ENCODE data around the gene HAAO. TPM values are rescaled to one million over a fixed set of nuclear protein-coding genes. Genes with fewer than 3 reads are reported as not detected.

HAAO gene
- total RNA-seq, 4 donors from 2014 or later = 3.9 to 6.6 (median 4.3) TPM

DNA sequence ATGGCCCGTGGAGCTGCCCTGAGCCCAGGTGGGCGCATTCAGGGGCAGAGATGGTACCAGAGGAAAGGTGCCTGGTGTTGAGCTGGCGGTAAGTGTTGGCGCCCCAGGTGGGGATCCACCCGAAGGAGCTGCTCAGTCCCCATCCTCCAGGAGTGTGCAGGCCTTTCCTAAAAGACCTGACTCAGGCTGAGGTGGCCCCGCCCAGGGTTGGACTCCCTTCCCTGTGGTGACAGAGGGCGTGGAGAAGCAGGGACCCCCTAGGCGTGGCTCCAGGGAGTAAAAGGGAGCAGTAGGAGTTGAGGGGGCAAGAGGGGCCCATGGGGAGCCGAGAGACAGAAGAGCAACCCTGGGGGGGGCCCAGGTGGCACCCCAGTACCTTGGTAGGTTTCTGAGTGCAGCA is 30.8 kb downstream of the HAAO start:
- no peaks in the 10 kb centered on the region for H3K27me3 ChIP-seq
- H3K27ac ChIP-seq = no peak overlapping the region
- H3K36me3 ChIP-seq = peaks cover 2% of the 10 kb centered on the region
- H3K4me3 ChIP-seq = no peak overlapping the region
- no peak for DNase-seq (ENCODE audit: low spot score in 2 of 2)
- H3K9me3 ChIP-seq = no peaks in the 10 kb centered on the region
- TF ChIP-seq EP300 (IDR thresholded peaks at IDR 0.05) (no peak), POLR2AphosphoS5 (IDR thresholded peaks at IDR 0.05) (no peak), POLR2A (IDR thresholded peaks at IDR 0.05) (no peak)
- TF ChIP-seq, protein P1, sequence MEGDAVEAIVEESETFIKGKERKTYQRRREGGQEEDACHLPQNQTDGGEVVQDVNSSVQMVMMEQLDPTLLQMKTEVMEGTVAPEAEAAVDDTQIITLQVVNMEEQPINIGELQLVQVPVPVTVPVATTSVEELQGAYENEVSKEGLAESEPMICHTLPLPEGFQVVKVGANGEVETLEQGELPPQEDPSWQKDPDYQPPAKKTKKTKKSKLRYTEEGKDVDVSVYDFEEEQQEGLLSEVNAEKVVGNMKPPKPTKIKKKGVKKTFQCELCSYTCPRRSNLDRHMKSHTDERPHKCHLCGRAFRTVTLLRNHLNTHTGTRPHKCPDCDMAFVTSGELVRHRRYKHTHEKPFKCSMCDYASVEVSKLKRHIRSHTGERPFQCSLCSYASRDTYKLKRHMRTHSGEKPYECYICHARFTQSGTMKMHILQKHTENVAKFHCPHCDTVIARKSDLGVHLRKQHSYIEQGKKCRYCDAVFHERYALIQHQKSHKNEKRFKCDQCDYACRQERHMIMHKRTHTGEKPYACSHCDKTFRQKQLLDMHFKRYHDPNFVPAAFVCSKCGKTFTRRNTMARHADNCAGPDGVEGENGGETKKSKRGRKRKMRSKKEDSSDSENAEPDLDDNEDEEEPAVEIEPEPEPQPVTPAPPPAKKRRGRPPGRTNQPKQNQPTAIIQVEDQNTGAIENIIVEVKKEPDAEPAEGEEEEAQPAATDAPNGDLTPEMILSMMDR (IDR thresholded peaks at IDR 0.05) = no peak
- no peaks in the 10 kb centered on the region for H3K4me1 ChIP-seq
- 91% methylated on average over 9 of the region's 9 CpGs for WGBS

DNA sequence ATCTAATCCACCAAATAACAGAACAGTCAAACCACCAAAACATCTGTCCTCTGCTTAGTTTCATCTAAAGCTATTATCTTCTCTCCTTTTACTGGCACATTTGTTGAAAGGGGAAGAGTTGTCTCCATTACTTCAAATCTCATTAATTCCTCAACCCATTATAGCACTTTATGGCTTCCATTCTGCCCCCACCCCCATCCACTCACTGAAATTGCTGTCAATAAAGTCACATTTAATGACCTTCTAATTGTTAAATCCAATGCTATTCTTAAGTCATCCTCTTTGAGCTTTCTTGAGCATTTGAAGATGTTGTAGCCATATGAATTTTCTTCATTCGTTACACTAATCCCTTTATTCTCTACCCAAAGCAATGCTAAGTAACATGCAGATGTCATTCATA is 33.6 kb downstream of the HAAO start:
- H3K9me3 ChIP-seq = no peaks in the 10 kb centered on the region
- no peak overlapping the region for H3K27ac ChIP-seq
- 94% methylated on average over 1 of the region's 1 CpG for WGBS
- DNase-seq (ENCODE audit: low spot score in 2 of 2) = no peak
- H3K4me3 ChIP-seq = no peak overlapping the region
- H3K36me3 ChIP-seq = peaks cover 2% of the 10 kb centered on the region
- TF ChIP-seq EP300 (IDR thresholded peaks at IDR 0.05) (no peak), POLR2AphosphoS5 (IDR thresholded peaks at IDR 0.05) (no peak), POLR2A (IDR thresholded peaks at IDR 0.05) (no peak)
- TF ChIP-seq, protein P1 (IDR thresholded peaks at IDR 0.05) = no peak
- peaks cover 22% of the 10 kb centered on the region for H3K4me1 ChIP-seq
- H3K27me3 ChIP-seq = no peaks in the 10 kb centered on the region

GRCh38 chr2:42757981-42758740 is 34.2 kb downstream of the HAAO start:
- H3K27me3 ChIP-seq = no peaks in the 10 kb centered on the region
- DNase-seq (ENCODE audit: low spot score in 2 of 2) = no peak
- H3K4me1 ChIP-seq = peaks cover 27% of the 10 kb centered on the region
- H3K9me3 ChIP-seq = no peaks in the 10 kb centered on the region
- WGBS = 91% methylated on average over 4 of the region's 4 CpGs
- H3K36me3 ChIP-seq = peaks cover under 1% of the 10 kb centered on the region
- TF ChIP-seq POLR2A (IDR thresholded peaks at IDR 0.05) = no peak
- no peak for TF ChIP-seq EP300 (IDR thresholded peaks at IDR 0.05)
- no peak for TF ChIP-seq POLR2AphosphoS5 (IDR thresholded peaks at IDR 0.05)
- TF ChIP-seq, protein P1 (IDR thresholded peaks at IDR 0.05) = no peak
- no peak overlapping the region for H3K4me3 ChIP-seq
- H3K27ac ChIP-seq = no peak overlapping the region

GRCh38 chr2:42756966-42757513 is 35.3 kb downstream of the HAAO start:
- DNase-seq (ENCODE audit: low spot score in 2 of 2) = no peak
- Histone ChIP-seq H3K27ac (no peak overlapping the region), H3K4me3 (no peak overlapping the region), H3K36me3 (no peaks in the 10 kb centered on the region), H3K9me3 (no peaks in the 10 kb centered on the region), H3K27me3 (no peaks in the 10 kb centered on the region), H3K4me1 (peaks cover 34% of the 10 kb centered on the region)
- TF ChIP-seq EP300 (IDR thresholded peaks at IDR 0.05) (no peak), POLR2A (IDR thresholded peaks at IDR 0.05) (no peak), POLR2AphosphoS5 (IDR thresholded peaks at IDR 0.05) (no peak)
- TF ChIP-seq, protein P1 (IDR thresholded peaks at IDR 0.05) = no peak
- 90% methylated on average over 6 of the region's 6 CpGs for WGBS

DNA sequence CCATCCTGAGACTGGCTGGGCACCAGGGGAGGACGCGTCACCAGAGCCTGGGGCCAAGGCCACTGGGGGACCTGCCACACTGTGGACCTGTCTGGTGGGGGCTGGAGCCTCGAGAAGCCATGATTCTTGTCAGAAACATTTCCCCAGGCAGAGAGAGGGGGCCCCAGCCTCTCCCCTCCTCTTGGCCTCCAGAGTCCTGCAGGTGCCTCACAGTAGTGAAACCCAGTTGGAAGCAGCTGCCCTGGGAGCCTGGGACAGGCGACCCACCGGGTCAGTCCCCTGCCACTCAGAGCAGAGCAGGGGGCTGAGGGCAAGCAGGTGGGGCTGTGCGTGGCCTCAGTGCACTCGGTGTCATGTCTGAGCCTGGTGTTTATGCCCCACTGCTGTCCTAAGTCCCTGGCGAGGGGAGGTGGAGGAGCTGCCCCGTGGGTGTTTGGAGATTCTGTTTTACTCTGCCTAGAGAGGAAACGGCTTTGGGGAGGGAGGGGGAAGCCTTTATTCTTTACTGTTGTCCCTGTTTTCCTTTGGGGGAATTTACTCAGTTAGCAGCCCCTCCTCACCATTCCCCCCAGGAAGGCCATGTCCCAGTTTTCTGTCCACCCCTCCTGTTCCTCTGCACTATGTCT is 36.1 kb downstream of the HAAO start:
- Histone ChIP-seq H3K4me3 (no peak overlapping the region), H3K27ac (no peak overlapping the region), H3K4me1 (peaks cover 34% of the 10 kb centered on the region), H3K9me3 (no peaks in the 10 kb centered on the region), H3K36me3 (peaks cover 2% of the 10 kb centered on the region), H3K27me3 (no peaks in the 10 kb centered on the region)
- DNase-seq (ENCODE audit: low spot score in 2 of 2) = no peak
- TF ChIP-seq POLR2A (IDR thresholded peaks at IDR 0.05) (no peak), EP300 (IDR thresholded peaks at IDR 0.05) (no peak), POLR2AphosphoS5 (IDR thresholded peaks at IDR 0.05) (no peak)
- TF ChIP-seq, protein P1 (IDR thresholded peaks at IDR 0.05) = no peak
- WGBS = 86% methylated on average over 4 of the region's 10 CpGs
